HG03558 (cell line): ENCODE measurements around the gene ZNF652.
"Not testable (repeated sequence)": the region's sequence is repeated elsewhere in the genome, so short reads cannot be mapped to it uniquely, and the experiment has no call there.

ENCODE experiments used
- ATAC-seq: cut with Tn5 transposase; IDR thresholded peaks from one replicate; pipeline ENCODE4 v1.9.1; 2021; ENCODE audit warnings: moderate number of reproducible peaks; ENCODE audit not compliant: unreplicated experiment; ENCODE audit errors: extremely low read depth

Gene ZNF652

DNA sequence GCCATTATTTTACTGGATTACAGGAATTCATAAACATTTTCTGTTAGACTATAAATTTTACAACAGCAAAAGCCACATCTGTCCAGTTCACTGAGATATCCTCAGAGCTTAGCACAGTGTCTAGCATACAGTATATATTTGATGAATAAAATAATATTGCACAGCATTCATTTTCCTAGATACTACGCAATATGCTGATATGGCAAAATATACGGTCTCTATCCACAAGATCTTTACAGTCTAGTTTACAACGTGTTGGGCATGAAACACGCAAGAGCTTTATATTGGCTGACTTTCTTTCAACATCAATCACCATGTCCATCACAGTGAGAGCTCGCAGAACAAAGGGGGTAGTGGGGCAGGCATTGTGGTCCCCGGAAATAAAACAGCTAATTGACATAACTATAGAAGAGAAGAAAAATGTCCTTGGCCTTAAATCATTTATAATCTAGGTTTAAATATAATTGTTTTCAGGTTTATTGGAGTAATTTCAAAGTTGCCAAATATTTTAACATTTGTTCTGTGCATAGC, 43.5 kb downstream of the ZNF652 start:
- ATAC-seq, result no peak

DNA sequence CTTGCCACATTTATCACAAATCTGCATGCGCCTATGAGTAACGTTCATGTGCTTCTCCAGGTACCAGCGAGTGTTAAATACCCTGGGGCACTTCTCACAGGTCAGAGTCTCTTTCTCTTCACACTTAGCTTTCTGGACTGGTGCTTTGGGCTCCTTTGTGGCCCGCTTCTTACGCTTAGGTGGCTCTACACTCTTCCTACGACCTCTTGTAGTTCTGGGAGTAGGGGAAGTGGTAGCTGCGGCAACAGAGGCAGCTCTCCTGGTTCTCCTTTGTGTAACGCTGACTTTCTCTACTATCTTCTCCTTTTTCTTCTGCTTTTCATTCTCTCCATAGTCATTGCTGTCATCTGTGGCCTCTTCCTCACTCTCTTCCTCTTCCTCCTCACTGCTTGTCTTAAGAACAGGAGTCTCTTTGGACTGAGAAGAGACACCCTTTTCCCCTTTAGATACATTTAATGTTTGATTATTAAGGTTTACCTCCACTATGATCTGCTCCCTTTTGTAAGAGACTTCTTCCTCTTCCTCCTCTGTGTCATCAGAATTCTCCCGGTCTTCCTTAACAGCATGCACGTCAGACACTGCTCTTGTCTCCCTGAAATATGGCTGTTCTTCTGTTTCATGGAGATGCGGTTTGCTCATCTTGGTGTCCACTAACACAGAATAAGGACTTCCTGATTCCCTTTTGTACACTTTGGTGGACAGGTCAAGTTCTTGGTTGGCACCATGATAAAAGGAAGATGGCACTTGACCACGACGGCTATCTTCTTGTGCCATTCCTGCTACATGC, 45.0 kb downstream of the ZNF652 start:
- ATAC-seq, result no peak

DNA sequence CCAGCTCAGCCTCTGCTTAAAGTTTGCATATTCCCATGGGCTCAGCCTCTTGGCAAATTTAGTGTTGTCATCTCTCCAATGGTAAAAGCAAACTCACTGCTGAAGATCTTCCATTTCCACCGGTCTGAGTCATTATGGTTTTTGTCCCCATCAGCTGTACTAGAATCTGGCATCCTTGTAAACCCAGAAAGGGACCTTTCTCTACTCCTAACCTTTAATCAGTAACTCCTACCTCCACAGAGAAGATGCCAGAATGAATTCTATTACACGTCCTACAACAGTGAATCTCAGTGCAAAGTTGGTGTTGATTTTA, 45.8 kb downstream of the ZNF652 start:
- ATAC-seq, result no peak

DNA sequence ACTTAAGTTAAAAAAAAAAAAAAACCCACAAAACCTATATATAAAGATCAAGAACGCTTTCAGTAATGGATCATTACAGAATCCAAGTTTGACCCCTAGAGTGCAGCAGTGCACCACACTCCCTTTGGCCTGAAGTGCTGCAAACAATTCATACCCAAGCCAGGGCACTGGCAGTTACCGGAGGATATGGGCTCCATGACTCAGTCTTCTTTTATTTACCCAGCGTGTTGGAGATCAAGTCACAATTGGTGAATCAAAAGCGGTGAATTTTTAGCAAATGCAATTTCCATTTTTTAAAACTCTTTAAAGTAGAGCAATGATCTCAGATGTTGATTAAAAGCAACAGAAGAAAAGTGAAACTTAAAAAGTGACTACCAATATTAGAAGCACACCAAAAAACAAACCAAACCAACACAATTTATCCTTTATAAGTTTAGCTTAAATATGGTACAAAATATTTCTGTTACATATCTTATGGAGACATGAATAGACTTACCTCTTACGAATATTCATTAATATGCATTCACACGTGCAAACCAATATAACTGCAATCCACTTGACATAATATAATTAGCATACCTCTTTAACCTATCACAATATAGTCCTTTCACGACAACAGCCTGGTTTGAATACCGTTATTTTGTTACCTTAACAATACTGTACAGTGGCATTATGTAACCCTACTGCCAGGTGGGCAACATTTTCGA, 46.3 kb downstream of the ZNF652 start:
- no peak for ATAC-seq

DNA sequence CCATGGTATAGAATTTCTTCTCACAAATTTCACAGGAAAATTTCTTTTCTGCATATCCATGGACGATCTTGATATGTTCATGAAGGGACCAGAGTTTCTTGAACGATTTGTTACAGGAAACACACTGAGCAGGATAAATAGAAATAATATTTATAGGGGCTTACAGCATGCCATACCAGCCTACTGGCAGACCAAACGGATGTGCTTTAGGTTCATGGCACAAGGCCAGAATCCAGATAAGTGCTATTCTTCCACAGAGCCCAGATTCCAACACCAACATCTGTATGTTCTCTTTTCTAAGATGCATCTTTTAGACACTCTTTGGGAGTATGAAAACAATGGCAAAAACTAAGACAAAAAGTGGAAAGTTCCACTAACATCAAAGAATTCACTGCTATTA, 49.3 kb downstream of the ZNF652 start:
- no peak for ATAC-seq

DNA sequence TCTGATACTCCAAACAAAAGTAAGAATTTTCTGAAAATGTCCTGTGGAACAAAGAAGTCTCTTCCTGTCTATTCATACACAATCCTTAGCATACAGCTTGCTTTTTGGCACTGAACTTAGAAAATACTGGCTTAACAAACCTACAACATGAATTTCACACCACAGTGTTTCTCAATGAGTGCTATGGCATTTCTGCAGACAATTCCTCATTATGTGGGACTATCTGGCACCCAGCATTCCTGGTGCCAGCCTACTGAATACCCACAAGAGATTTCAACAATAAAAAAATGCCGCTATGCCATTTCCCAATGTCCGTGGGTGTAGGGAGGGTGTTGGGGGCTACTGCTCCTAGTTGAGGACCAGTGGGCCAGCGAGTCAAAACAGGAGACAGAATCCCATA, 62.1 kb downstream of the ZNF652 start:
- no peak for ATAC-seq

DNA sequence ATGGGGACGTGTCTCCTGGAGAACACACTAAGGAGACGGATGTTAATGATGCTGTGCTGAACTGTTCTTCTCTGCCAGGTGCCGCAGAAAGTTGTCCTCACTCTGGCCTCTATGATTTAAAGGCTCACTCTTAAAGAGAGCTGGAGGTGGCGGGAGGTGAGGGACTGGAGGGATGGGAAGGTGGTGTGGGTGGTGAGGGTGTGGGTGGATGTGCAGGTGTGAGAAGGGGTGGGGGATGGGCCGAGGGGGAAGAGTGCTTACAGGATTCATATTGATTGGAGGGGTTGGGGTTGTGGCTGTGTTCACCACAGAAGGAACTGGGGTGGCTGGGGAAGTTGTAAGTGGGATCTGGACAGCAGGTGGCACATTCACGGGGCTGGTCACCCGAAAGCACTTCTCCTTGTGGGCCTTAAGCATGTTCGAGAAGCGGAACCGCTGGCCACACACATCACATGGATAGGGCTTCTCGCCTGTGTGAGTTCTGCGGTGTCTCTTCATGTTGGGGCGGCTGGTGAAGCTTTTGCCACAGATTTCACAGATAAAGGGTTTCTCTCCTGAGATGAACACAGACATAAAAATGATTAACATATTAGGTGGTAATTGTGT, 63.6 kb downstream of the ZNF652 start:
- ATAC-seq, result no peak

DNA sequence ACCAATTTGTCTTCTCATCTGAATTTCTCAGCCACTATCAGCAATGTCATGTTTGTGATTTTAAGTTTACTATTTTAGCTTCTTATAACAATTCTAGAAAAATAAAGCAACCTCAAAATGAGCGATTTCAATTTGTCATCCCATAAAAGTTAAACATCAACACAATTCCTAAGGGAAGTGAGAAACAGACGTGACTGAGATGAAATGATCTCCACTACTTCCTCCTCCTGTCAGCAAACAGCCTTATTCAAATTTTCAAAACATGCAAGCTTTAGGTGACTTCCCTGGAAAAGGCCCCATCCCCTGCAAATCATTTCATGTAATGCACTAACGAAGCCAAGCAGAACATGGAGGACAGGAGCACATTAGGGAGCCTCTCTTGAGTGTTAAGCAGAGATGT, 64.9 kb downstream of the ZNF652 start:
- no peak for ATAC-seq

DNA sequence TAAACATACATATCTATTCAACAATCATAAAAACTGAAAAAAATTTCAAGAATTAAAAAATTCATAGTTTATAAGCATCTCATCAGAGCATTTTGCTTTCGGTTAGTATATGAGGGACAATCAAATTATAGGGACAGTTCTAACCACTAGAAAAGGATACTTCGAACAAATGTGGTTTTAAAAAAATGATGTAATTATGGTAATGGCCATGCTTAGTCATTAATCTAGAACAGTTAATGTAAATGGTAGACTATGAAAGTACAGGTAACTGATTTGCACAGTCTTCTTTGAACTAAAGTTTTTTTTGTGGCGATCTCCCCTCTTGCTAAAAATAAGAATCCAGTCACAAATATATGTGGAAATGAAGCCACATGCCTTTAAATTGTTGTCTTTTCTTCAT, 67.9 kb downstream of the ZNF652 start:
- no peak for ATAC-seq

DNA sequence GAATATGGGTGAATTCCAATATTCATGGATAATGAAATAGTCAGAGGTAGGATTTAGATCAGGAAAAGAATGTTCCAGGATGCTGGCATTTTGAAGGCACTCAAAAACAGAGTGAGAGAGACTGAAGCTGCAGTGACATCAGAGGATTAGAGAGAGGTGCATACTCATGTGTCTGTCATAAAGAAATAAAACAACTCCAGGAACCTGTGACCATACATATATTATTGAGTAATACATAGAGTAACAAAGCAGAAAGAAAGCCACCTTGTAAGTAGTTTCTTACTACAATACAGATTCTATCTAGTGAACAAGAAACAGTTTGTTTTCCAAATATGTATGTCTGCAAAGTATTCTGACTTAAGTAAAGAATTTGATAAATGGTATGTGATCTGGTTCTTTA, 69.1 kb downstream of the ZNF652 start:
- no peak for ATAC-seq

DNA sequence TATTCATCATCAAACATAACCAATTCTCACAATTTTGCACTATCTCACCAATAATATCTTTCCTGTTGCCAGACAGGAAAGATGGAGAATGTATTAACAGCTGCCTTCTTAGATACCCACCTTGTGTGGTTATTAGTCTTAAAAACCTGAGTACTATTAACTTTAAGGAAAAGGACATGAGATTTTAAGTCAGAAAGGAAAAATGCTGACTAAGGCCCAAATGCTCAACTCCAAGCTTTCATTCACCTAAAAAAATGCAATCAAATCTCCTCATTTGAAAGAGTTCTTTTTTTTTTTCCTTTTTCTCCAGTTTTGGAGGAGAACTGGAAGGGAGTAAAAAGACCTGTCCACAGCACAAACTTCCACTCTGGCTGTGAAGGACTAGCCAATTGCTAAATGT, 70.1 kb downstream of the ZNF652 start:
- ATAC-seq, result no peak

DNA sequence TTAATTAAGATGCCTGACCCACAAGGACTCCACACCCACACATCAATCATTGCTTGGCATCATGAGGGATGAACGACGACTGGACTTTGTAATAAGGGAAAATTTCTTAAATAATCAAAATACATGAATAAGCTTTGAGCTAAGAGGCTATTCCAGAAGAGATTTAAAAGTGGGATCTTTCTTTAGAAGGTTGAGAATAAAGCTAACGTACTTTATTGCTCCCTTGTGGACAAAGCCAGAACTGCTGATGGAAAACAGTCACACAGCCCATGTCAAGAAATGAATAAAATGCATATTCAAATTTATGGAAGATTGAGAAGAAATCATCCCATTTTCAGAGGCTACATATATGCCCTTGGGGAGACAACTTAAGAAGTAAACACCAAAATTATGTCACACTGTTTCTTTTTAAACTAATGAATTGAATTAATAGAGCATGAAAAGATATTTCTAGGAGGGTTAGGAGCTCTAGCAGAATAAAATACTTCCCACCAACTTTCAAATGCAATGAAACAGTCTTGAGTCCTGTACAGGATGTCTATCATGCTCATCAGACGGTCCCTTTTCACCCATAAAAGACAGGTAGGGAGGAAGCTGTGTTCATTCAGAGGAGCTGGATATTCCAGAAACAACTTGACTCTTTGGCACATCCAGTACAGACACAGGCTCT, 71.2 kb downstream of the ZNF652 start:
- no peak for ATAC-seq

DNA sequence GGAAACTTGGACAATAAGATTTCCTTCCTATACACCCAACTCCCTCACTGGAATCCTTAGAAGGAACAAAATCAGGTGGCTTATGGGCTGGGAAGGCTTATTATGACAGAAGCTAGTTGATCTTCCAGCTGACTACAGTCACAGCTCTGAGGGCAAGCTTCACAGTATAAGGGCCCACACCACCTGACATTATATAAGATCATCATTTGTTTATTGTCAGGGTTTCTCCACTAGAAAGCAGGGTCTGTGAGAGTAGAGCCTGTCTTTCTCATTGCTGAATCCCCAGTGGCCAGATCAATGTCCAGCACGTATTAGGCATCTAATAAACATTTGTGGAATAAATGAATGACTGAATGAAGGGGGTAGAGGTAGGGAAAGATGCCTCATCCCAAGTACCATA, 73.7 kb downstream of the ZNF652 start:
- no peak for ATAC-seq

DNA sequence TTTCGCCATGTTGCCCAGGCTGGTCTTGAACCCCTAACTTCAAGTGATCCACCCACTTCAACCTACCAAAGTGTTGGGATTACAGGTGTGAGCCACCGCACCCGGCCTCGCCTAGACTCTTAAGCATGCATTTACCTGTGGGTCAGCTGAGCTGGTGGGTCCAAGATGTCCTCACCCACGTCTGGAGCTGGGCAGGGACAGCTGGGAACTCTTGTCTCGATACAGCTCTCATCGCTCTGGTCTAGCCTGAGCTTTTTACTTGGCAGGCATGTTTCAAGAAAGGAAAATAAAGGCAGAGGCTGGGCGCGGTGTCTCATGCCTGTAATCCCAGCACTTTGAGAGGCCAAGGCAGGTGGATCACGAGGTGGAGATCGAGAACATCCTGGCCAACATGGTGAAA, 74.6 kb downstream of the ZNF652 start:
- ATAC-seq, result no peak

DNA sequence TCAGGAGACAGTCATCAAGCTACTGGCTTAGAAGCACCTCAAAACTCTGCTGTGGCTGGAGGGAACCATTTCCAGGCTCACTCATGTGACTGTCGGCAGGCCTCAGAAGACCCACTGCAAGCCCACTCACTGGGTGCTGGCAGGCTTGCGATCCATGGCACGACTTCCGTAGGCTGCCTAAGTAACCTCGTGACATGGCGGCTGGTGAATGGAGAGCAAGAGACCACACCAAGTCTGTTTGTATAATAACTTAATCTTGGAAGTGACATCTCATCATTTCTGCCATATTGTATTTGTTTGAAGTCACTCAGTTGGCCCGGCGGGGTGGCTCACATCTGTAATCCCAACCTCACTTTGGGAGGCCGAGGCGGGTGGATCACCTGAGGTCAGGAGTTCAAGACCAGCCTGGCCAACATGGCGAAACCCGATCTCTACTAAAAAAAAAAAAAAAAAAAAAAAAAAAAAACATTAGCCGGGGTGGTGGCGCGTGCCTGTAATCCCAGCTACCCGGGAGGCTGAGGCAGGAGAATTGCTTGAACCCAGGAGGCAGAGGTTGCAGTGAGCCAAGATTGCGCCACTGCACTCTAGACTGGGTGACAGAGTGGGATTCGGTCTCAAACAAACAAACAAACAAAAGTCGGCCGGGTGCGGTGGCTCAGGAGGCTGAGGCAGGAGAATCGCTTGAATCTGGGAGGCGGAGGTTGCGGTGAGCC, 75.6 kb downstream of the ZNF652 start:
- ATAC-seq, result not testable (repeated sequence)

DNA sequence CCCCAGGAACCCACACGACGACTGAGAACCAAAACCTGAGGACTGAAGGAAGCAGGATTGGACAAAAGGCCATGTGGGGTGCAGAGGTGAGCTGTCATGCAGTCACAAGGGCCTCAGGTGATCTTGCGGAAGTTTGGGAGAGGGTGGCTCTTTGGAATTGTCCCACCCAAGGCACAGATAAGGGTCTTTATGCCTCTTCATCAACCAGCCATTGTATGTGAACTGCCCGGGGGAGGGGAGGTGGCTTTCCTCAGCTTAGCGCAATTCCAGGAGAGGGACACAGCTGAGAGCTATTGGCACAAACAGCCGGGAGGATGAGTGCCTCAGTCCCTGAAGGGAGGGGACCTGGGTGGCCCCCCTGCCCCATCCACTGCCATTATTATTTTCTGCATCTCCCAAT, 76.3 kb downstream of the ZNF652 start:
- ATAC-seq, result no peak

DNA sequence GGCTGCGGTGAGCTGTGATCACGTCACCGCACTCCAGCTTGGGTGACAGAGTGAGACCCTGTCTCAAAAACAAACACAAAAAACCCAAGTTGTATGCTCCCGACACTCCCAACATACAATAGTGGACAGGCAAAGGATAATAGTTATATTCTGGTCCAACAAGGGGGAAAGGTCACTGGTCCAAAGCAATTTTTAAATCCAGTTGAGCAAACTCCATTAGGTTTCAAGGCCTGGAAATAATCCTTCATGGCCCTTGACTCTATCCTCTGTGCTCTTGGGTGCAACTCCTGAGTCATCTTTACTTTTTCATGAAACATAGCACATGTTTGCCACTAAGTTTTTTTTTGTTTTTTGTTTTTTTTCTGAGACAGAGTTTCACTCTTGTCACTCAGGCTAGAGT, 81.1 kb downstream of the ZNF652 start:
- ATAC-seq, result no peak

DNA sequence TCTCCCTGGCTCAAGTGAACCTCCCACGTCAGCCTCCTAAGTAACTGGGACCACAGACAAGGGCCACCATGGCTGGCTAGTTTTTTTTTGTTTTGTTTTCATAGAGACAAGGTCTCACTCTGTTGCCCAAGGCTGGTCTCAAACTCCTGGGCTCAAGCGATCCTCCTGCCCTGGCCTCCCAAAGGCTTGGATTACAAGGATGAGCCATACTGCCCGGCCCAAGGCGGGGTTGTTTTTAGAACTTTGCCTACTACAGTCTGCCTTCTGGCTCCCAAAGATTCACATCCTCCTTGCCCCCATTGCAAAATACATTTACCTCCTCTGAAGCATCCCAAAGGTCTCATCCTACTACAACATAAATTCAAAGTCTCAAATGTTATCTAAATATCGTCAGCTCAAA, 82.0 kb downstream of the ZNF652 start:
- no peak for ATAC-seq

DNA sequence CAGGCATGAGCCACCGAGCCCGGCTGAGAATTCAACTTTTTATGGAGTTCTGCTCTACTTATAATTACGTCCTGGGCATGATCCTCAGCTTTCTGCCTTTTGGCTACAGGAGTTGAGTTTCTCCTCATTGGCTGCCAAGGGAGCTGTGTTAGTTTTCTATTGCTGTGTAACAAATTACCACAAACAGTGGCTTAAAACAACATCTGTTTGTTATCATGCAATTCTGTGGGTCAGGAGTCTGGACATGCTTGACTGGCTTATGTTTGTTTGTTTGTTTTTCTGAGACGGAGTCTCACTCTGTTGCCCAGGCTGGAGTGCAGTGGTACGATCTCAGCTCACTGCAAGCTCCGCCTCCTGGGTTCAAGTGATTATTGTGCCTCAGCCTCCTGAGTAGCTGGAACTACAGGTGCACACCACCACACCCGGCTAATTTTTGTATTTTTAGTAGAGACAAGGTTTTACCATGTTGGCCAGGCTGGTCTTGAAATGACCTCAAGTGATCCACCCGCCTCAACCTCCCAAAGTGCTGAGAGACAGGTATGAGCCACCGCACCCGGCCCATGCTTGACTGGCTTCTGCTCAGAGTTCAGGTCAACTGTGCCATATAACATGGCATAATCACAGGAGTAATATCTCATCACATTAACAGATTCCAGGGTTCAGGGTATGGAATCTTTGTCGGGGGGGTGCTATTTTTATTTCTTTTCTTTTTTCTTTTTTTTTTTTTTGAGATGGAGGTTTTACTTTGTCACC, 82.6 kb downstream of the ZNF652 start:
- ATAC-seq, result not testable (repeated sequence)

DNA sequence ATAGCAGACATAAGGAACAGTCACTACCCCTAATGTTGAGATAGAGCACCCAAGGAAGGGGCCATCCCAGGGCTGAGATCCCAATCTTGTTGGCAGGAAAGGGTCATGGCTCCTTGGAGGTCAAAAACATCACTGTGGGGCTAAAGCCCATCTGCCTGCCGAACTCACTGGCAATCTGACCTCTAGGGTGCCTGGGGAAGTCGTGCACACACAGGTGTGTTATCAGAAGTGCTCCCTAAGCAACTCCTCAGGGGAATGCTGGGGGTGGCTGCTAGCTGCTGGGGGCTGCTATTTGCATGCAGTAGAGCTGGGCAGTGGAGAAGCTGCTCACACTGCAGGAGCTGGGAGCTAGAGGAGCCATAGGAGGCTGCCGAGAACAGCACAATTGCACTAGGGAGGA, 84.0 kb downstream of the ZNF652 start:
- no peak for ATAC-seq
